ENCODE data around the gene ZNF653. TPM values are rescaled to one million over a fixed set of nuclear protein-coding genes. Genes with fewer than 3 reads are reported as not detected.

Gene ZNF653
- total and polyA plus RNA-seq, 2 of the 8 experiments (the other 6 are each of a cell fraction or from before 2014, with no cell fraction given) = 7.0 to 7.9 TPM

GRCh38 chr19:11452620-11453310, 52.9 kb downstream of the ZNF653 start (continued):
- TF ChIP-seq SAP30 (IDR thresholded peaks at IDR 0.05; ENCODE audit: insufficient read depth, insufficient replicate concordance, low read length) (no peak), CHD7 (IDR thresholded peaks at IDR 0.05; ENCODE audit: insufficient replicate concordance, low read length) (no peak), KDM4A (IDR thresholded peaks at IDR 0.05; ENCODE audit: low read depth, low read length, severe bottlenecking) (no peak)
